Lung (tissue), 12 donors: ENCODE results near the gene ARHGAP42. TPM values are rescaled to one million over a fixed set of nuclear protein-coding genes. Genes with fewer than 3 reads are reported as not detected.

Experiments
- ATAC-seq: fragments of 200-7000 bp; cut with Tn5 transposase; one replicate; pipeline ENCODE4 v1.9.1; 2020; ENCODE audit warnings: moderate number of reproducible peaks; ENCODE audit not compliant: insufficient read depth, low FRiP score
- DNase-seq, 3 donors: peaks; one replicate each; pipeline ENCODE4 v3.0.0-alpha.2; 2013 to 2017
- H3K27ac ChIP-seq, 2 donors: one replicate each; pipeline ENCODE4 v1.5.1; 2013; ENCODE audit warnings: mild to moderate bottlenecking in 2 of 2, moderate library complexity in 2 of 2, control low read depth in 1 of 2, inconsistent platforms in 1 of 2, low read depth in 1 of 2, low read length in 1 of 2
- H3K27me3 ChIP-seq, 3 donors: one replicate each; pipeline ENCODE4 v1.5.1; 2013; ENCODE audit warnings: low read length in 2 of 3; ENCODE audit not compliant: control insufficient read depth in 3 of 3, insufficient read depth in 3 of 3
- H3K36me3 ChIP-seq, 4 donors: one replicate each; pipeline ENCODE4 v1.5.1; 2013; ENCODE audit warnings: low read length in 4 of 4, mild to moderate bottlenecking in 1 of 4, moderate library complexity in 1 of 4; ENCODE audit not compliant: control insufficient read depth in 4 of 4, insufficient read depth in 4 of 4
- H3K4me1 ChIP-seq, 5 donors: one replicate each; pipeline ENCODE4 v1.5.1; 2013; ENCODE audit warnings: low read length in 5 of 5, mild to moderate bottlenecking in 2 of 5, moderate library complexity in 1 of 5; ENCODE audit not compliant: control insufficient read depth in 5 of 5, insufficient read depth in 5 of 5
- H3K4me3 ChIP-seq: one replicate; pipeline ENCODE4 v1.5.1; 2013; ENCODE audit warnings: mild to moderate bottlenecking, control low read depth, moderate library complexity
- H3K9ac ChIP-seq, 2 donors: one replicate each; pipeline ENCODE4 v1.5.1; 2013; ENCODE audit warnings: low read length in 2 of 2, control low read depth in 1 of 2; ENCODE audit not compliant: insufficient read depth in 1 of 2
- H3K9me3 ChIP-seq, 4 donors: one replicate each; pipeline ENCODE4 v1.5.1; 2013; ENCODE audit warnings: low read length in 3 of 4, mild to moderate bottlenecking in 1 of 4, moderate library complexity in 1 of 4; ENCODE audit not compliant: control insufficient read depth in 4 of 4, insufficient read depth in 3 of 4
- CTCF ChIP-seq: IDR thresholded peaks from 2 replicates; pipeline ENCODE4 v1.5.1; 2012; ENCODE audit warnings: mild to moderate bottlenecking; ENCODE audit errors: control extremely low read depth, extremely low read depth
- WGBS, 2 donors: extraction: QIAGEN DNeasy Blood & Tissue Kit; methylation state at CpG; one replicate each; pipeline ENCODE4 v1.1.7; 2013; 5-methylcytosine and 5-hydroxymethylcytosine counted together
- polyA plus RNA-seq, 2 donors: library from polyadenylated mRNA; stranded (reverse); fragments of 200-250 nt; gene quantifications; one replicate each; pipeline ENCODE4 v1.2.1, GENCODE V29; 2013
- total RNA-seq, 2 donors: library from RNA; depleted of rRNA in 1 of 2; stranded (reverse); fragments of >200 nt in 1 of 2; gene quantifications; one replicate each; pipeline ENCODE4 v1.2.1, GENCODE V29; 2014 to 2021
- donor health status: control.
- donor health status: control.
- donor health status: Bipolar disorder and iron deficiency.
- donor health status: healthy.
- donor health status: DM: yes; HTN: yes; CAD: no.

The ARHGAP42 gene
- total and polyA plus RNA-seq, 4 donors, result 4.1 to 58.6 (median 10.3) TPM

- no peaks in the 10 kb centered on the region for H3K9me3 ChIP-seq
- H3K9ac ChIP-seq, result no peak overlapping the region
- no peak overlapping the region for H3K27ac ChIP-seq
- no peak for DNase-seq
- no peak for TF ChIP-seq CTCF
- WGBS, 2 donors, result 58 to 65% methylated on average over 4 of the region's 4 CpGs
- no peaks in the 10 kb centered on the region for H3K36me3 ChIP-seq
- H3K27me3 ChIP-seq, result peaks cover 0 to 36% (median 3%) of the 10 kb centered on the region in 3 donors
- H3K4me3 ChIP-seq, result no peak overlapping the region
- ATAC-seq, result no peak
- H3K4me1 ChIP-seq, result peaks cover 0 to 27% (median 9%) of the 10 kb centered on the region in 5 donors
These were observed 162.8 kb downstream of the ARHGAP42 start for GRCh38 chr11:100849901-100850235.

- ATAC-seq (no peak), DNase-seq (no peak)
- Histone ChIP-seq H3K36me3 (no peaks in the 10 kb centered on the region), H3K27me3 (peaks cover 0 to 28% (median 3%) of the 10 kb centered on the region in 3 donors), H3K4me1 (peaks cover 0 to 27% (median 9%) of the 10 kb centered on the region in 5 donors), H3K27ac (no peak overlapping the region), H3K4me3 (no peak overlapping the region), H3K9ac (no peak overlapping the region), H3K9me3 (no peaks in the 10 kb centered on the region)
- WGBS, 2 donors, result 92% methylated on average over 4 of the region's 4 CpGs
- no peak for TF ChIP-seq CTCF
These were observed 164.1 kb downstream of the ARHGAP42 start for GRCh38 chr11:100851147-100851546.

- peaks cover 0 to 27% (median 9%) of the 10 kb centered on the region in 5 donors for H3K4me1 ChIP-seq
- no peaks in the 10 kb centered on the region for H3K9me3 ChIP-seq
- H3K9ac ChIP-seq, result no peak overlapping the region
- DNase-seq (no peak), ATAC-seq (no peak)
- 88 to 93% methylated on average over 5 of the region's 5 CpGs for WGBS, 2 donors
- H3K4me3 ChIP-seq, result no peak overlapping the region
- no peaks in the 10 kb centered on the region for H3K36me3 ChIP-seq
- no peak overlapping the region for H3K27ac ChIP-seq
- no peak for TF ChIP-seq CTCF
- peaks cover 0 to 23% (median 3%) of the 10 kb centered on the region in 3 donors for H3K27me3 ChIP-seq
These were observed 164.6 kb downstream of the ARHGAP42 start for GRCh38 chr11:100851584-100852152.
